Dedifferentiated amniotic fluid mesenchymal stem cell (primary cell): ENCODE results near the gene KATNBL1.

Experiments
- DNase-seq: peaks from one replicate; pipeline ENCODE4 v3.0.0-alpha.2; 2016; ENCODE audit errors: extremely low spot score

Gene KATNBL1, protein sequence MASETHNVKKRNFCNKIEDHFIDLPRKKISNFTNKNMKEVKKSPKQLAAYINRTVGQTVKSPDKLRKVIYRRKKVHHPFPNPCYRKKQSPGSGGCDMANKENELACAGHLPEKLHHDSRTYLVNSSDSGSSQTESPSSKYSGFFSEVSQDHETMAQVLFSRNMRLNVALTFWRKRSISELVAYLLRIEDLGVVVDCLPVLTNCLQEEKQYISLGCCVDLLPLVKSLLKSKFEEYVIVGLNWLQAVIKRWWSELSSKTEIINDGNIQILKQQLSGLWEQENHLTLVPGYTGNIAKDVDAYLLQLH

DNA sequence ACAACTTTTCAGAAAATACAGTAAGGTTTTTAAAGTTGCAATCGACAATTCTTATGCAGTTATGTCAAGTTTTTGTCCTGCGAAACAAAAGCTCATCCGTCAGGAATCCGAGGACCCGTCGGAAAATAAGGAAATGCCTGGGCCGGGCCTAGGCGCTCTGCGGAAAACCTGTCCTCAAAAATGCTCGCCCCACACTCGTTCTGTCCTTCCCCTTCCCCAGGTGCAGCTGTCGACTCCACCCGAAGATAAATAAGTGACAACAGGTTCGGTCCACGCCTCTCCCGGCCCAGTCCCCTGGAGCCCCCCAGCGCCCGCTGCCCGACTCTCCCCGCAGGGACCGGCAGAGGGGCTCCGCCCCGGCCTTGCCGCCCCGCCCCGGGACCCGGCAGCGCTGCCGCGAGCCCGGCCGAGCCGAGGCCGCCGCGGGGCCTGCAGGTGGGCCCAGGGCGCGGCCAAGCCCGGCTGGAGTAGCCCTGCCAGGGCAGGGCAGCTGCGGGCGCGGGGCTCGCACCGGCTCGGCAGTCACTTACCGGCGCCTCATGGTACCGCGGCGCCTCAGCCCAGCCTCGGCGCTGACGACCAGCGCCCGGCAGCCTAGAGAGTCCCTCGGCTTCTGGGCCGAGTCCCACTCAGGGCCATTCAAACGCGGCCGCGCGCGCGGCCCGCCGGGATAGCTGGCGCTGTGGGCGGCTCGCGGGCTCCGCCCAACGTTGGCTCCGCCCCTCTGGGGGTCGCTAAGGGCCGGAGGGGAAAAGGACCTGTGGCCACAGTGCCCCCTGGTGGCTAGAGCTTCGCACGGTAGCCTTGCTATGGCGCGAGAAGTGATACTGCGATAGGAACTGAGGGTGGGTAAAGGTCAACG lies at the start of gene KATNBL1:
Gene KATNBL1, minus strand, starts transcription at position 676 of the 862 bp plus-strand sequence. CDS start 46,420 bp downstream, outside the sequence.
- DNase-seq = peak; percentile 91

DNA sequence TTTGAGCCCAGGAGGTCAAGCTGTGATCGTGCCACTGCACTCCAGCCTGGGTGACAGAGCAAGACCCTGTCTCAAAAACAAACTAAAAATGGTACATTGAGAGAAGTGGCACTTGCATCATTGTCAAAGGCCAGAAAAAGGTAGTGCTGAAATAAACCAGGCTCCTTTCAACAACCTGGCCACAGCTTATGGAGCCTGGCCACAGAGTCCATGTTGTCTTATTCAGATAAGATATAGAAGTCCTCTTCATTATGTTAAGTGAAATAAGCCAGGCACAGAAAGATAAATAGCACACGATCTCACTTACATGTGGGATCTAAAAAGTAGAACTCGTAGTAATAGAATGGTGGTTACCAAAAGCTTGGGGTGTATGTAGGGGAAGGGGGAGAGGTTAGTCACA lies 49.7 kb upstream of the KATNBL1 start:
- DNase-seq = no peak

- no peak for DNase-seq
Observed at GRCh38 chr15:34258151-34258550, 48.3 kb upstream of the KATNBL1 start.

DNA sequence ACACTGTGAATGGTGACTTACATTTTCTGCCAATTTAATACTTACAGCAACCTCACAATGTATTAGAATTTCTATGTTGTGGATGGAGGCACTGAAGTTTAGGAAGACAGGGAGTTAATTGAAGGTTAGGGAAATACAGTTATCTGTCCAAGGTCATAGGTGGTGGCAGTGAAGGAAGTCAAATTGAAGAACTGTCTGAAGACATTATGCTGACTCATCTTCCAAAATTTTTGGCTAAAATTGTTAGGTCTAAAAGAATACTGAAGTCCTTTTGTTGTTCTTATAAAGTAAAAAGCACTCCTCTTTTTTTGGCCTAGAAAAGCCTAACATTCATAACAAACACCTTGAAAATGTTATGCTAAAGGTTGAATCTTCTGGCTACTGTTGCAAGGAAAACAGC lies 42.6 kb upstream of the KATNBL1 start:
- DNase-seq = no peak

GRCh38 chr15:34248190-34248589 lies 38.3 kb upstream of the KATNBL1 start:
- DNase-seq = no peak

DNA sequence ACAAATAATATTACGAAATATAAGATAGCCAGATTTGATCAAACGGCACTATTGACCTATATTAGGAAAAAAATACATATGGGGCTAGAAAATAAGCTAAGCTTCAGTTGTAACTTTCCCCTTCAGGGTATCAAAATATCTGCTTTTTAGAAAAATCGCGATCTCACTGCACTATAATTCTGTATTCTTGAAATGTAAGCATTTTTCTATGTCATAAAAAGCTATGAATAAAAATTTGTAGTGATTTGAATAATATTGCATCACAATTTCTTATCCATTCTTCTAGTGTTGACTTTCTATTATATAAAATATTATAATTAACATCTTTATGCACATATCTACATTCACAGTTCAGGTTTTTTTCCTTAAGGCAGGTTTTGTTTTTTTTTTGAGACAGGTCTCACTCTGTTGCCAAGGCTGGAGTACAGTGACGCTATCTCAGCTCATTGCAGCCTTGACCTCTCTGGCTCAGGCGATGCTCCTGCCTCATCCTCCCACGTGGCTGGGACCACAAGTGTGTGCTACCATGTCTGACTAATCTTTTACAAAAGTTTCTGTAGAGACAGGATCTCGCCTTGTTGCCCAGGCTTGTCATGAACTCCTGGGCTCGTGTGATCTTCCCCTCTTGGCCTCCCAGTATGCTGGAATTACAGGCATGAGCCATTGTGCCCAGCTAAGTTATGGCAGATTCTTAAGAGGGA lies 36.5 kb upstream of the KATNBL1 start:
- DNase-seq = no peak

DNA sequence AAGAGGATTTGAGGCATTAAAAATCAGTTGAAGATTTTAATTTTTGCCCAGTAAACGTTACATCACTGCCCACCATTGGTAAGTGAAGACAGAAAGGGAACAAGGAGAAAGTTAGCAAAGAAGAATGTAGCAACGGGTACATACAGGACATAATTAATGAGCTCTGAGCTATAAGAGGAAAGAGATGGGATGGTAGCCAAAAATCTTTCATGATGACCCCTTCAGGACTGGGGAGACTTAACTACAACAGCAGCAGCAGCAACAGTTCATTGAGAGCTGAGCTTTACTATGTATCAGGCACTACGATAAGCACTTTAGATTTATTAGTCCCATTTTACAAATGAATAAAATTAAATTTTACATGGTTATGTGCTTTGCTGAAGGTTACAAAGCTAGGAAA lies 33.3 kb upstream of the KATNBL1 start:
- DNase-seq = no peak

DNA sequence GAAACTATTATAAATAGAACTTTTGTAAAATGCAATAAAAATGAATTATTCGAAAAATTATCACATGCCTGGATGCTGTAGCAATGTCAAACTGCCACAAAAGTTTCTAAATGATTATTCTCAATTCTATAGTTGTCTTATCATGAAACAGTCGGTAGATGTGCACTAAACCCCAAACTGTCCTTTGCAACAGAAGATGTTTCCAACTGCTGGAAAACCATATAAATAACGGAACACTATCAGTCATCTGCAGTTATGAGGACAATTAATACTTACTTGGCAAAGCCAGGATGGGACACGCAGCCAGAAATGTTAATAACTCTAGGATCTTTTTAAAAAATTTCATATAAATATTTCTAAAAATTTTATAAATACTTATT lies 32.4 kb upstream of the KATNBL1 start:
- DNase-seq = no peak

- DNase-seq = peak; percentile 45
Observed at GRCh38 chr15:34241376-34242330, 31.8 kb upstream of the KATNBL1 start.

DNA sequence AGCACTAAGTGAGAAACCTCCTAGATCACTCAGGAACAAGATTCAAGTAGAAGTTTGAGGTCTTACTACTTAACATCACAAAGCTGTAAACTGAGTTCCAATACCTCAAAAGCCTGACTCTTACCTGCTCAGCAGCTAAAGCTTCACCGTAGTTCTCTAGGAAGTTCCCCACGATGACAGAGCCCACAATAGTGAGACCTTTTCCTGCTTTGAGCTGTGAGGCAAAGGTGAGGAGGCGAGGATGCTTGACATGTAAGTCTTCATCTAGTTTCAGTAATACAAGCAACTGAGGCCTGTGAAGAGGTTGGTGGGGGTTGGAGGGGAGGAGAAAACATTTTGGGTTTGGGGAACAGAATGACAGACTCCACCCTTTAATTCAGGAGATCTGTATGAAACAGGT lies 30.6 kb upstream of the KATNBL1 start:
- DNase-seq = no peak

DNA sequence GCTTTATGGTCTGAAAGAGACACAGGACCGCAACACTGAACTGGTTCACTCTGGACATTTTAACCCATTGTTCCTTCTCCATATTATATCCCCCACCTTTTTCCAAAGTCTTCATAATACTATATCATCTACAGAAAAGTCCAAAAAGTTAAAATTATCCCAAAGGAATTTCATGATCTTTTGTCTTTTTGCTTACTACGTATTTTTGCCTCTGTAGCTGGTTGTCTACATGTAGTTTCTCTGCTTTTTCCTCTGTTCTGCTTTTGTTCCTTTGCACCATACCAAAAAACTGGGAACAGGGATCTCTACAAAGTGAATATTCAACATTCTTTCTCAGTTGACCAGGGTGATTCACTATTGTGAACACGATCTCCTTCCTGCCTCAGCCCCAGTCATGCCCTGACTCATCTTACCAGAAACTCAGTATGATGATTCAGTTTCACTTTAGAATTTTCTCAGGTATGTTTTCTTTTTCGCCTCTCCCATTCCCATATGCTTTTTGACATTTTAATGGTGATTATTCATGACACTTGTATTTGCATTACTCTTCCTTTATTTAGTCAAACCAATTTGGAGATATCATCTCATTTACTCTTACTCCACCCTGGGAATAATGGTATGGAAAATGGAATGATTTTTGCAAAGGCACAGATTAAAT lies 29.4 kb upstream of the KATNBL1 start:
- DNase-seq = peak; percentile 81

GRCh38 chr15:34233614-34234013 lies 23.7 kb upstream of the KATNBL1 start:
- DNase-seq = no peak

GRCh38 chr15:34223904-34224596 lies 14.2 kb upstream of the KATNBL1 start:
- DNase-seq = no peak

DNA sequence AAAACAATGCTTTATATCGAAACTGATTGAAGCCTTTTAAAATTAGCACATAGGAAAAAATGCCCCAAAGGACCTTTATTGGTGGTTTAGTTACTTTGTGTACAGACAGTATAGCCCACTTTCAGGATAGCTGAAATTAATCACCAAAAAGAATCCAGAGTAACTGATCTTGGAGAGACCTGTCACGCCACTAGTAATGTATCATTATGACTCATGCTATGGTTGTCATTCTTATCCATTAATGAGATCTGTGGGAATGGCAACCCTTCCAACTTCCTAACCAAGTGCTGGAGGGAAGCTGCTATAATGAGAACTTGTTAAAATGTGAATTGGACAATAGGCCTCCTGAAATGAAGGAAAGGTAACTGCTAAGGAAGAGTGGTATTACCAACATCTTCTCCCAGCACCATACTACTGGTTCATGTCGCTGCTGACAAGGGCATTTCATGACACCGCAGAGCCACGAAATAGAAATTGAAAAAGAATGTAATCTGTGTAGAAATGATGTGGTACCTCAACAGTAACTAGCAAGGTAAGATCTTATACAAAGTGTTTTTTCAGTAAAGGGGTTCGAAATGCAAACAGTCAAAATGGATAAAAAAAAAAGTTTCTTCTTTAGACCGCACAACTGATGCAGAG lies 7.8 kb upstream of the KATNBL1 start:
- no peak for DNase-seq

- DNase-seq = no peak
Observed at GRCh38 chr15:34216527-34217270, 6.8 kb upstream of the KATNBL1 start.

- DNase-seq = no peak
Observed at GRCh38 chr15:34214135-34214534, 4.2 kb upstream of the KATNBL1 start.

GRCh38 chr15:34213690-34214089 lies 3.8 kb upstream of the KATNBL1 start:
- no peak for DNase-seq

DNA sequence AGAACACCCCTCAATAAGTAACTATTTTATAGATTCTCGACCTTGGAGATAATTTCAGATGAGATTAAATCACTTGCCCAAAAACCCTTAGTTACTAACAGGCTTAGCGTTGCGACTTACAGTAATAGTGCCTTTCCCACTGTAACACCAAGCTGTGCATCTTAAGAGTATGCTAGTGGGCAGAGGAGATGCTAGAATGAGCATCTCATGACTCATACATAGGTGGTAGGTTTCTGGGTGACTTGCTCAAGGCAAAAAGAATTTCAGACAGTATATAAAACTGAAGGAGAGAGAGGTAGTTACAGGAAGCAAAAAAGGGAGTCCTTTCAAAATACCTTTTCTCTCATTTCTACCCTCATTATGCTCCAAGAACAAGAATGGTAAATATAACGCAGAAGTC lies 3.9 kb downstream of the KATNBL1 start:
- no peak for DNase-seq

DNA sequence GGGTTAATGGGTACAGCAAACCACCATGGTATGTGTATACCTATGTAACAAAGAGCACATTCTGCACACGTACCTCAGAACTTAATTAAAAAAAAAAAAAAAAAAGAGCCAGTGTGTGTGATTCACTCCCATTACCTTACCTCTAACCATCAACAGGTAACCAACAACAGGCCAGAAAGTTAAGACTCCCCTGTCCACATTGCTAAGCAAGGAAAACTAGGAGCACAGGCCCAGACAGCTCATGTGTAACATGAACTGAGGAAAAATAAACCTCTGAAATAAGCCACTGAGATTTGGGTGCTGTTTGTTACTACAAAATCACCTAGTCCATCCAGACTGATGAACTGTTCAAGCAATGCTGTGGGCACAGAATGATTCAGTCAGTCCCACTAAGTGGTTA lies 6.0 kb downstream of the KATNBL1 start:
- DNase-seq = no peak
